CD4-positive, CD25-positive, alpha-beta regulatory T cell (primary cell): ENCODE results near the gene KIAA1217. TPM values are rescaled to one million over a fixed set of nuclear protein-coding genes. Genes with fewer than 3 reads are reported as not detected.

Experiments used
- ATAC-seq, 2 donors: fragments of 150-1000 bp; cut with Tn5 transposase; one replicate each; pipeline ENCODE4 v1.10.0; 2021; ENCODE audit warnings: low read depth in 2 of 2, moderate number of reproducible peaks in 2 of 2, moderate library complexity in 1 of 2
- DNase-seq, 3 donors: peaks; one replicate each; pipeline versions ENCODE4 v3.0.0 to v3.0.0-alpha.2; 2012 to 2022; ENCODE audit warnings: mixed read lengths in 1 of 3
- H3K27ac ChIP-seq: one replicate; pipeline ENCODE4 v1.7.0; 2013; ENCODE audit warnings: mild to moderate bottlenecking, low read length; ENCODE audit not compliant: insufficient read depth, poor library complexity, severe bottlenecking
- H3K27me3 ChIP-seq: one replicate; pipeline ENCODE4 v1.7.0; 2013; ENCODE audit warnings: low read length; ENCODE audit not compliant: control insufficient read depth, insufficient read depth
- H3K36me3 ChIP-seq: one replicate; pipeline ENCODE4 v1.7.0; 2013; ENCODE audit warnings: mild to moderate bottlenecking, low read length, moderate library complexity; ENCODE audit not compliant: control insufficient read depth, insufficient read depth
- H3K4me1 ChIP-seq: 2 replicates; pipeline ENCODE4 v1.7.0; 2013; ENCODE audit warnings: mild to moderate bottlenecking, low read length; ENCODE audit not compliant: insufficient read depth, control insufficient read depth, poor library complexity, severe bottlenecking
- H3K4me3 ChIP-seq: one replicate; pipeline ENCODE4 v1.7.0; 2013; ENCODE audit warnings: low read depth, mild to moderate bottlenecking, low read length, moderate library complexity
- H3K9me3 ChIP-seq, 2 experiments: 1 replicate in 1 of 2; 2 replicates in 1 of 2; pipeline ENCODE4 v1.7.0; 2013; ENCODE audit warnings: low read length in 2 of 2, mild to moderate bottlenecking in 1 of 2, moderate library complexity in 1 of 2; ENCODE audit not compliant: control insufficient read depth in 2 of 2
- H3K27ac Mint-ChIP-seq, 3 donors: one replicate each; pipeline ENCODE4 v1.8.0; 2020 to 2022; ENCODE audit warnings: mild to moderate bottlenecking in 3 of 3, mixed read lengths in 3 of 3, moderate library complexity in 2 of 3
- H3K27me3 Mint-ChIP-seq: one replicate; pipeline ENCODE4 v1.8.0; 2022; ENCODE audit warnings: mild to moderate bottlenecking, mixed read lengths
- H3K36me3 Mint-ChIP-seq: one replicate; pipeline ENCODE4 v1.8.0; 2020; ENCODE audit warnings: mixed read lengths
- H3K4me1 Mint-ChIP-seq, 4 donors: one replicate each; pipeline ENCODE4 v1.8.0; 2020 to 2022; ENCODE audit warnings: mixed read lengths in 4 of 4, mild to moderate bottlenecking in 1 of 4
- H3K4me3 Mint-ChIP-seq, 4 donors: one replicate each; pipeline ENCODE4 v1.8.0; 2020 to 2022; ENCODE audit warnings: mild to moderate bottlenecking in 4 of 4, mixed read lengths in 4 of 4, moderate library complexity in 3 of 4
- H3K9me3 Mint-ChIP-seq, 7 donors: one replicate each; pipeline ENCODE4 v1.8.0; 2020 to 2022; ENCODE audit warnings: mixed read lengths in 7 of 7, mild to moderate bottlenecking in 3 of 7, moderate library complexity in 2 of 7
- polyA plus RNA-seq, 4 donors: library from polyadenylated mRNA; unstranded; fragments of 300-500 nt; fragmentation: Illumina TruSeq; gene quantifications; one replicate each; pipeline ENCODE4 v1.2.3, GENCODE V29; 2021
- total RNA-seq: library from RNA; stranded (reverse); gene quantifications from one replicate; pipeline ENCODE4 v1.2.3, GENCODE V29; 2022

KIAA1217 gene
- total and polyA plus RNA-seq, 5 donors from 2014 or later: 0.10 TPM; not detected in 4

DNA sequence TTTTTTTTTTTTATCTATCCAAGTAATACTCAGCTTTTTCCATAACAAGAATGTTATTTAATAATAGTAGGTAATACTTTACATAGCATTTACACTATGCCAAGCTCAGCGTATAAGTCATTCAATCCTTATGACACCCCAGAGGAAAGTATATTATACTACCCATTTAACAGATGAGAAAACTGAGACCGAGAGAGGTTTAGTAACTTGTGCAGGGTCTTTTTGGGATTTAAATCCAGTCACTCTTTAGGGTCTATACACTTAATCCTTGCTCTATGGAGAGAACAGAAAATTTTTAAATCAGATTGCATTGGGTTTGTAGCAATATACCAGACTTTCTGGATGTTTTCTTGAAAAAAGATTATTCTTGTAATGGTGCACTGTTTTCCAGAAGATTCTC is 322.5 kb downstream of the KIAA1217 start:
- H3K27me3 Mint-ChIP-seq: no peaks in the 10 kb centered on the region
- Histone ChIP-seq H3K4me3 (no peak overlapping the region), H3K36me3 (no peaks in the 10 kb centered on the region), H3K4me1 (no peaks in the 10 kb centered on the region), H3K27me3 (no peaks in the 10 kb centered on the region), H3K9me3 (no peaks in the 10 kb centered on the region), H3K27ac (no peak overlapping the region)
- DNase-seq (no peak), ATAC-seq (no peak)
- H3K4me1 Mint-ChIP-seq: no peaks in the 10 kb centered on the region
- H3K9me3 Mint-ChIP-seq: peaks cover 0 to 4% (median 0%) of the 10 kb centered on the region in 7 donors
- H3K4me3 Mint-ChIP-seq: peak overlapping the region in 1 of 4 donors; percentile 45
- H3K36me3 Mint-ChIP-seq: no peaks in the 10 kb centered on the region
- H3K27ac Mint-ChIP-seq: no peak overlapping the region

DNA sequence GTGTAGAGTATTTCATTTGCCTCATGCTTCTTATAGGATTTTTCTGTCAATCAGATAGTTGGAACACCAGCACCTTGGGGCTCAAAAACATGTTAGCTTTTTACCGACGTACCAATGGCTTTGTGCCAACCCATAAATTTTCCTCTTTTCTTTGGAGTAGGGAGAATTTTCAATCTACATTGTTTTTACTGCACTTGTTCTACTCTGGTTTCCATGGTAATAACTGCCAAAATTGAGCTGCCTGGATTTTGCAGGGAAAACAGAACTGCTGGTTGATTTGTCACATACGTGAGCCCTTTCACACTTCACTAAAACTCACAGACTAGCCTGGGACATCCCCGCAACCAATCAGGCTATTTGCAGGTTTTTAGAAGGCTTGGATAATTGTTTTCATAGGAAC is 325.0 kb downstream of the KIAA1217 start:
- no peak for ATAC-seq
- Mint-ChIP-seq H3K36me3 (no peaks in the 10 kb centered on the region), H3K27ac (no peak overlapping the region)

DNA sequence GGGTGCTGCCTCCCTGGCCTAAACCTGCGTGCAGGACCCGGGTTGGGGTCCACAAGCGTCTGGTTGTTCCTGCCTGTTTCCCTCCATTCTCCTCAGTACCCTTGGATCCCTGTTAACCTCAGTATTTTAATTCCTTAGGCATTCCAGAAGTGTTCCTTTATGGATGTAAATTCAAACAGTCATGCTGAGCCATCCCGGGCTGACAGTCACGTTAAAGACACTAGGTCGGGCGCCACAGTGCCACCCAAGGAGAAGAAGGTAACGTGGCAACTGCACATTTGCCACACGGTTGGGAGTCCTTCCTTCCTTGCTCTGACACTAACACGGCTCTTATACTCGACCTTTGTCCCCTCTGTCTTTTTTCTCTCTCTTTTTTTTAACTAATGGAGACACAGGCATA is 327.7 kb downstream of the KIAA1217 start:
- no peak overlapping the region for H3K27ac ChIP-seq
- no peaks in the 10 kb centered on the region for H3K27me3 Mint-ChIP-seq
- ATAC-seq (no peak), DNase-seq (no peak)
- no peaks in the 10 kb centered on the region for H3K9me3 ChIP-seq
- H3K4me1 Mint-ChIP-seq: no peaks in the 10 kb centered on the region
- no peaks in the 10 kb centered on the region for H3K36me3 Mint-ChIP-seq
- no peaks in the 10 kb centered on the region for H3K4me1 ChIP-seq
- H3K9me3 Mint-ChIP-seq: peaks cover 0 to 2% (median 0%) of the 10 kb centered on the region in 7 donors
- no peaks in the 10 kb centered on the region for H3K36me3 ChIP-seq
- H3K27ac Mint-ChIP-seq: no peak overlapping the region
- no peaks in the 10 kb centered on the region for H3K27me3 ChIP-seq
- no peak overlapping the region for H3K4me3 Mint-ChIP-seq
- no peak overlapping the region for H3K4me3 ChIP-seq

More for the DNA sequence above, 325.0 kb downstream of the KIAA1217 start:
- no peaks in the 10 kb centered on the region for H3K4me1 Mint-ChIP-seq
- no peak overlapping the region for H3K4me3 ChIP-seq
- no peaks in the 10 kb centered on the region for H3K27me3 ChIP-seq
- H3K36me3 ChIP-seq: no peaks in the 10 kb centered on the region
- H3K4me1 ChIP-seq: no peaks in the 10 kb centered on the region
- H3K27me3 Mint-ChIP-seq: no peaks in the 10 kb centered on the region
- H3K9me3 Mint-ChIP-seq: peaks cover 0 to 2% (median 0%) of the 10 kb centered on the region in 7 donors
- no peaks in the 10 kb centered on the region for H3K9me3 ChIP-seq
- H3K27ac ChIP-seq: no peak overlapping the region
- no peak for DNase-seq
- no peak overlapping the region for H3K4me3 Mint-ChIP-seq

DNA sequence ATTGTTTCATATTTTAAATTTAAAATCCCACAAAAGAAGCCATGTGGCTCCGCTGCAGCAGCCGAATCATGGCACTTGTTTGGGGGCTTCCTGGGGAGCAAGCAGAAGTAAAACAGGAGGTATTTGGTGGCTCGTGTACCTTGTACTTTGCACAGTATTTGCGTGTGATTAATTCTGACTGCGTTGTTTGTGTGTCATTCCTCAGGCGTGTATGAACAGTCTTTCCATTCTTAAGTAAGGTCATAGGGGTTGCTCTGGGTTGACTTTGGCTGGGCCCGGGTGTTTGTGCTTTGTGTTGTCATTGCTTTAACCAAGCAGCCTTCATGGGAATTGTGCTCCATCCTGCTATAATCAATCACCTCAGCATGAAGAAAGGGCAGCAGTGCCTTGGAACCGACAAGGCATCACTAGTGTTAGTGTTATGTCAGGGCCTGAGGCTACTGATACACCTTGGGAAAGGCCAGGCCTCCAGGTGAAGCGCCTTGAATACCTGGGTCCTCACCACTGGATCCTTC is 332.4 kb downstream of the KIAA1217 start:
- peaks cover 0 to 3% (median 0%) of the 10 kb centered on the region in 7 donors for H3K9me3 Mint-ChIP-seq
- no peak overlapping the region for H3K4me3 Mint-ChIP-seq
- peaks cover 4% of the 10 kb centered on the region for H3K27me3 Mint-ChIP-seq
- no peak for DNase-seq
- H3K9me3 ChIP-seq: no peaks in the 10 kb centered on the region
- H3K4me3 ChIP-seq: no peak overlapping the region
- no peaks in the 10 kb centered on the region for H3K27me3 ChIP-seq
- H3K36me3 ChIP-seq: no peaks in the 10 kb centered on the region
- no peak for ATAC-seq
- H3K4me1 ChIP-seq: no peaks in the 10 kb centered on the region
- no peaks in the 10 kb centered on the region for H3K4me1 Mint-ChIP-seq
- H3K27ac Mint-ChIP-seq: no peak overlapping the region
- no peaks in the 10 kb centered on the region for H3K36me3 Mint-ChIP-seq
- no peak overlapping the region for H3K27ac ChIP-seq

DNA sequence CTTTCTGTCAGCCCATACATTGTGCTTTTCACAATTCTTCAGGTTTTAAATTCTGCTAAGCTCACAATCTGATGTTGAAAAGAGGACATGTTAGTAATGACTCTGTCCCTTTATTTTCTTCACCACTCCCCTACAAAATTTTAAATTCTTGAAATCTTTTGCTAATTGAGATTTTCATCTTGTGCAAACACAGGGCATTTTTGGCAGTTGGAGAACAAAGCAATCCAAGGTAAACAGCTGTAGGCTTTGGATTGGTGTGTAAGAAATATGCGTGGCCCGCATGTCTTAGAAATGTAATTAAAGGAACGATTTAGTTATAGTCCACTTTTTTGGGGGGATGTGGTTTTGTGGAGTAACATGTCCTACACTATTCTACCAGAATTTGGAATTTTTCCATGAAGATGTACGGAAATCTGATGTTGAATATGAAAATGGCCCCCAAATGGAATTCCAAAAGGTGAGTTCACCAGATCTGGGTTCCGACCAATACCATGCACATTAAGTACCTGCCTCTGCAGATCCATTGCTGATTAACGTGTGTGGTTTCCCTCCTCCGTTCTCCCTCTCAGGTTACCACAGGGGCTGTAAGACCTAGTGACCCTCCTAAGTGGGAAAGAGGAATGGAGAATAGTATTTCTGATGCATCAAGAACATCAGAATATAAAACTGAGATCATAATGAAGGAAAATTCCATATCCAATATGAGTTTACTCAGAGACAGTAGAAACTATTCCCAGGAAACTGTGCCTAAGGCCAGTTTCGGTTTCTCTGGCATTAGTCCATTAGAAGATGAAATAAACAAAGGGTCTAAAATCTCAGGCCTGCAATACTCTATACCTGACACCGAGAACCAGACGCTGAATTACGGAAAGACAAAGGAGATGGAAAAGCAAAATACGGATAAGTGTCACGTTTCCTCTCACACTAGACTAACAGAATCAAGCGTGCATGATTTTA is 333.7 kb downstream of the KIAA1217 start:
- Mint-ChIP-seq H3K27ac (no peak overlapping the region), H3K9me3 (peaks cover 0 to 3% (median 0%) of the 10 kb centered on the region in 7 donors), H3K27me3 (peaks cover 4% of the 10 kb centered on the region), H3K36me3 (no peaks in the 10 kb centered on the region), H3K4me1 (no peaks in the 10 kb centered on the region), H3K4me3 (no peak overlapping the region)
- H3K27ac ChIP-seq: no peak overlapping the region
- H3K36me3 ChIP-seq: no peaks in the 10 kb centered on the region
- no peak overlapping the region for H3K4me3 ChIP-seq
- ATAC-seq: no peak
- H3K9me3 ChIP-seq: no peaks in the 10 kb centered on the region
- H3K4me1 ChIP-seq: no peaks in the 10 kb centered on the region
- H3K27me3 ChIP-seq: no peaks in the 10 kb centered on the region
- no peak for DNase-seq

DNA sequence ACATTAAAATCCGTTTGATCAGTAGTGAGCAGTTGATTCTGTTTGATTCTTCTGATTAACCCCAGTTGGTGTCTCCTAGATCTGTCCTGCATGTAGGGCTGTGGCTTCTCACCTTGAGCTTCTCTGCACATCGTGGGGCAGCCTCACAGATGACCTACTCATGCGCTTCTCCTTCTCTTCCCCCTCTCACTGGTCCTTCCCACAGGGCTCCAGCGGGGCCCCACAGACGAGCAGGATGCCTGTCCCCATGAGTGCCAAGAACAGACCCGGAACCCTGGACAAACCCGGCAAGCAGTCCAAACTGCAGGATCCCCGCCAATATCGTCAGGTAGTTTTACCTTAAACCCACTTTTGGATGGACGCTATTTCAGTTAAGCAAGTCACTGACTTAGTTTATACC is 335.8 kb downstream of the KIAA1217 start:
- Mint-ChIP-seq H3K4me1 (no peaks in the 10 kb centered on the region), H3K36me3 (no peaks in the 10 kb centered on the region), H3K4me3 (no peak overlapping the region), H3K27ac (no peak overlapping the region), H3K27me3 (peaks cover 4% of the 10 kb centered on the region), H3K9me3 (peaks cover 0 to 3% (median 0%) of the 10 kb centered on the region in 7 donors)
- Histone ChIP-seq H3K36me3 (no peaks in the 10 kb centered on the region), H3K27ac (no peak overlapping the region), H3K4me3 (no peak overlapping the region), H3K27me3 (no peaks in the 10 kb centered on the region), H3K9me3 (no peaks in the 10 kb centered on the region), H3K4me1 (no peaks in the 10 kb centered on the region)
- no peak for ATAC-seq
- DNase-seq: no peak

DNA sequence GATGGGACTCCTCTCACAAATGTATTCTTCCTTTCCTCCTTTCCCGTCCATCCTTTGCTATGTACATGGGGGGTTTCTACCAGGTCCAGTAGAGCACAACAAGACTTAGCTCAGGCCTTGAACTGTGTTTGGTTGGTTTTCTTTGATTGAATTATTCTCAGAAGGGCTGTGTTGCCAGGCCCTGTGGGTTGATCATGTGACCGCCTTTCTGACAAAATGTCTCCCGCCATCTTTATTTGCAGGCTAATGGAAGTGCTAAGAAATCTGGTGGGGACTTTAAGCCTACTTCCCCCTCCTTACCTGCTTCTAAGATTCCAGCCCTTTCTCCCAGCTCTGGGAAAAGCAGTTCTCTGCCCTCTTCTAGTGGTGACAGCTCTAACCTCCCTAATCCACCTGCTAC is 336.6 kb downstream of the KIAA1217 start:
- Mint-ChIP-seq H3K4me3 (no peak overlapping the region), H3K36me3 (no peaks in the 10 kb centered on the region), H3K9me3 (peaks cover 0 to 3% (median 0%) of the 10 kb centered on the region in 7 donors), H3K27me3 (peaks cover 4% of the 10 kb centered on the region), H3K4me1 (no peaks in the 10 kb centered on the region), H3K27ac (no peak overlapping the region)
- no peak overlapping the region for H3K27ac ChIP-seq
- H3K36me3 ChIP-seq: no peaks in the 10 kb centered on the region
- DNase-seq (no peak), ATAC-seq (no peak)
- no peaks in the 10 kb centered on the region for H3K9me3 ChIP-seq
- H3K27me3 ChIP-seq: no peaks in the 10 kb centered on the region
- H3K4me1 ChIP-seq: no peaks in the 10 kb centered on the region
- H3K4me3 ChIP-seq: no peak overlapping the region
